GM21717 (cell line): ENCODE measurements around the gene C1orf159.
A peak's percentile ranks its signal among the peaks of the same experiment; 100 is the strongest.
"Not testable (repeated sequence)": the region's sequence is repeated elsewhere in the genome, so short reads cannot be mapped to it uniquely, and the experiment has no call there.

Experiments used
- ATAC-seq: cut with Tn5 transposase; IDR thresholded peaks from one replicate; pipeline ENCODE4 v1.9.1; 2021; ENCODE audit warnings: mild to moderate bottlenecking, moderate library complexity; ENCODE audit not compliant: unreplicated experiment

The C1orf159 gene

DNA sequence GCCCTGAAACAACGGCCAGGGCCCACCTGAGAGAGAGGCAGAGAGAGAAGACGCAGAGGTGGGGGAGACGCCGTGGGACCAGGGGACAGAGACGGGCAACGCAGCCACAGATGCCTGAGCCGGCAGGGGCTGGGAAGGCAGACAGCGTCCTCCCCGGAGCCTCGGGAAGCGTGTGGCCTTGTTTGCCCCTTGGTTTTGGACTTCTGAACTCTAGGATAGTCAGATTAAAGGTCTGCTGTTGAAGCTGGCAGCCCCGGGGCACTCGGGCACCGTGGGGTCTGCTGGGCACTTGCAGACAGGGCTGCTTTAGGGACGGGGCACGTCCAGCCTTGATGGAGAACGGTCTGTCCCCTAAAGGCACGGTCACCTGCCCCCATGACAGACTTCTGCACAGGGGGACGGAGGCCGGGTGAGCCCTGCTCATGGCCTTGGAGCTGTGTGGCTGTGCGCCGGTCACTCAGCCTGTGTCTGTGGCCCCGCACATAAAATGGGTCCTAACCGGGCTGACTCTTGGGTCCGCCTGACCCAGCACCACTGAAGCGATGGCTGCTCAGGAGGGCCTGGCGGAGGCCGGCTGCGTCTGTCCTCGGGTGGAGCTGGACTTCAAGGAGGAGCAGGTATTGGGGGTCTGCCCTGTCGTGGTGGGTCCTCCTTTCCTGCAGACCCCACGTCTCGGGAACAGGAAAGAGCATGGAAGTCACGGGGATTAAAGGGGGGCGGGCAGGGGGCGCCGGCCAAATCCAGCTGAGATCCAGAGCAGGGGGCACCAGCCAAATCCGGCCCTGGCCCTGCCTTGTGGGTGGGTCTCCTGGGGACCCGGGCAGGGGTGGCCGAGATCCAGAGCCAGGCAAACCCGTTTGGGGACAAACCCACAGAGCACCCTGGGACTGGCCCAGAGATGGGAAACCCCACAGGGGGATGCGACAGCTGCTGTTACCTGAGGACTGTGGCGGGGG, 32.2 kb downstream of the C1orf159 start:
- no peak for ATAC-seq

GRCh38 chr1:1082776-1083415, 33.0 kb downstream of the C1orf159 start:
- ATAC-seq = no peak

GRCh38 chr1:1082239-1082775, 33.6 kb downstream of the C1orf159 start:
- no peak for ATAC-seq

GRCh38 chr1:1081311-1082238, 34.3 kb downstream of the C1orf159 start:
- no peak for ATAC-seq

DNA sequence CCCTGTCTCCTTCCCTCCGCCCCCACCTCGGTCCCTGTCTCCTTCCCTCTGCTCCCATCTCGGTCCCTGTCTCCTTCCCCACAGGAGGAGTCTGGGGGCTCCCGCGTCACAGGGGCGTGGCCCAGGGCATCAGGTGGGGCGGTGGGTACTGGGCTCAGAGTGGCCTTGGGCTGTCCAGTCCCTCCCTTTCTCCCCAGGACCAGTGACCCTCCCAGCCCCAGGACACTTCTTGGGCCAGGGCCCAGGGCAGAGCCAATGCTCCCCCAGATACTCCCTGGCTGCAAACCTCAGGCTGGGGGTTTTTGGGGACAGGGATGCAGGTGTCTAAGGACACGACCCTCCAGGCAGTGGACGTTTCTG, 35.0 kb downstream of the C1orf159 start:
- no peak for ATAC-seq

- peak; percentile 13 for ATAC-seq
Observed at GRCh38 chr1:1080122-1080757, 35.6 kb downstream of the C1orf159 start.

GRCh38 chr1:1079408-1080121, 36.3 kb downstream of the C1orf159 start:
- ATAC-seq = peak; percentile 57

- ATAC-seq = not testable (repeated sequence)
Observed at GRCh38 chr1:1077396-1077795, 38.5 kb downstream of the C1orf159 start.

- ATAC-seq = no peak
Observed at GRCh38 chr1:1075148-1075935, 40.5 kb downstream of the C1orf159 start.

DNA sequence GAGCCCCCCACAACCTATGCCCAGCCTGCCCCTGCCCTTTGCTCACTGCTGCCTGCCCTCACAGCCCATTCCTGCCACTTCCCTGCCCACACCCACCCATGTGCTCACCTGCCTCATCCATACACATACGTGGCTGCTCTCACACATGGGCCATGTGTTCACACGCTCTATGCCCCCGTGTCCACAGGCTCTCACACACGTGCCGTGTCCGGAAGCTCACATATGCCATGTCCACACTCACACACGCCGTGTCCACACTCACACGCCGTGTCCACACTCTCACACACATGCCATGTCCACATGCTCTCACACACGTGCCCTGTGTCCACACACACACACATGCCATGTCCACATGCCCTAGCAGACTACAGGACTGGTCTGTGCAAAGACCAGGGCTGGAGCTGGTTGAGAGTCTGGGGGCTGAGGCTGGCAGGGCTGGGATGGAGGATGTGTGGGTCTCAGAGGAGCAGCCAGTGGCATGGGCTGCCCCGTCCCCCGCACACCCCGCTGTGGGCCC, 41.2 kb downstream of the C1orf159 start:
- no peak for ATAC-seq

- no peak for ATAC-seq
Observed at GRCh38 chr1:1073743-1074587, 41.9 kb downstream of the C1orf159 start, which contains the start of gene RNF223. TSS of gene RNF223 (minus strand) at chr1:1074306. CDS start at chr1:1072566, 1,740 bp downstream.

- no peak for ATAC-seq
Observed at GRCh38 chr1:1072849-1073742, 42.8 kb downstream of the C1orf159 start.

- ATAC-seq = no peak
Observed at GRCh38 chr1:1072299-1072848, 43.5 kb downstream of the C1orf159 start.

DNA sequence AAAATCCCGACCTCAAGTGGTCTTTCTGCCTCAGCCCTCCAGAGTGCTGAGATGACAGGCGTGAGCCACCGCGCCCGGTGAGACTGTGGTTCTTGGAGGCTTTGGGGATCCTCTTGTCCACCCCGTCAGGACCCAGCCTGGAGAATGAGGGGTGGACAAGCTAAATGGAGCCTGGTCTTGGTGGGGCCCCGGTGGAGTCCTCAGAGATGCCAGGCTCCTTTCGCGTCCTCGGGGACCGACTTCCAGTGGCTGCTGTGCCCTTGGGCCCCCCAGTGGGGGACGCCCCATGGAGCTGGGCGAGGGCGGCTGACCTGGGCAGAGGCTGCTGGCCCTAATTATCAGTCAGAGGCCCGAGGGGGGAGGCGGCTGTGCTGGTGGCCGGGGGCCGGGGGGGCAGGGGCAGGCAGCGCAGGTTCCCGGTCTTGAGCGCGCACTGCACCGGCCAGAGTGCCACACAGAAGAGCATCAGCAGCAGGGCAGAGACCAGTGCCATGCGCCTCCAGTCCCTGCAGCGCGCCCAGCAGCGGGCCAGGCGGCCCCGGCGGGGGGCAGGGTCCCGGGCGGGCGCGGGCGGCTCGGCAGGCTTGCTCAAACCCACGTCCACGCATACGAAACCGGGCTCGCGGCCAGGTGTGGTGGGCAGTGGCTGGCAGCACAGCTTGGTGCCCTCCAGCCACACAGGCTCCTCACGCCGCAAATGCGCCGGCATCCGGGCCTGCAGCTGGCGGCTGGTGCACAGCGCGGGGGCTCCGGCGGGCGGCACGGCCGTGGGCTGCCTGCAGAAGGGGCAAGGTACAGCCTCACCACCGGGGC, 44.2 kb downstream of the C1orf159 start:
- no peak for ATAC-seq
